ENCODE results near the gene PDPN.

DNA sequence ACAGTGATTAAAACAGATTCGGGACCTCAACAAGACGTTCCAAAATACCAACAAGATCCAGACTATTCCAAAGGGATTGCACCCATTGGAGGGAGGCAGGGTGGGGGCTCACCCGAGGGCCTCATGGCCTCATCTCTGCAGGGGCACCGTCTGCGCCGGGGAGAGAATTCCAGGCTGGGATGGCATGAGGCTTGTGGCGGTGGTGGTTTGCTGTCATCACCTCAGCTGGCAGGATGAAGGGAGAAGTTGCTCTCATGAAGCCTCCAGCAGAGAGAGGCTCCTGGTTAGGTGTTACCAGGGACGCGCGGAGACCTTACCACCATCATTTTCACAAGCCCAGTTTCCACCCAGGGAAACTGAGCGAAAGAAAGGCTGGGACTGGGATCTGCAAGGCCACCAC is 6.7 kb upstream of the PDPN start:
- TF ChIP-seq CTCF (IDR thresholded peaks at IDR 0.05) (no peak), POLR2AphosphoS5 (IDR thresholded peaks at IDR 0.05) (no peak)
